HG03521 (cell line): Measurements from ENCODE around the gene PHKB.

Source experiments
- ATAC-seq: cut with Tn5 transposase; IDR thresholded peaks from one replicate; pipeline ENCODE4 v1.9.1; 2021; ENCODE audit warnings: mild to moderate bottlenecking, moderate library complexity; ENCODE audit not compliant: unreplicated experiment

PHKB gene

GRCh38 chr16:47612711-47613110 is 151.6 kb downstream of the PHKB start:
- no peak for ATAC-seq

DNA sequence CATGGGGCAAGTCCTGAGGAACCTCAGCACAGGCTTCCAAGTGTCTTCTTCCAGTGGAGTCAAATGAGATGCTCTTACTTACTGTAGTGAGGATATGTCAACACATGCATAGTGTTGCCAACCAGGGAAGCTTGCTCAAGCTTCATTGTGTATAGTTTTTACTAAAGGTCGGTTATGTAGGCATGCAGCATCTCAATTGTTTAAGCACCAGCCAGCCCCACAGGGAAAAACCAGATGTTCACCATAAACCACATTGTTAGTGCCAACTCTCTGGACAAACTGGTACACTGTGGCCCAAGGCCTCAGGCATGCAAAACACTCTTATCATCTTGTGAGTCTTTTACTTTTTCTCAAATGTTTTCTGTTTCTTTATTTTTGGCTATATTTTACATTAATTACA is 152.1 kb downstream of the PHKB start:
- no peak for ATAC-seq

- no peak for ATAC-seq
These were observed 156.6 kb downstream of the PHKB start for GRCh38 chr16:47617732-47618131.

DNA sequence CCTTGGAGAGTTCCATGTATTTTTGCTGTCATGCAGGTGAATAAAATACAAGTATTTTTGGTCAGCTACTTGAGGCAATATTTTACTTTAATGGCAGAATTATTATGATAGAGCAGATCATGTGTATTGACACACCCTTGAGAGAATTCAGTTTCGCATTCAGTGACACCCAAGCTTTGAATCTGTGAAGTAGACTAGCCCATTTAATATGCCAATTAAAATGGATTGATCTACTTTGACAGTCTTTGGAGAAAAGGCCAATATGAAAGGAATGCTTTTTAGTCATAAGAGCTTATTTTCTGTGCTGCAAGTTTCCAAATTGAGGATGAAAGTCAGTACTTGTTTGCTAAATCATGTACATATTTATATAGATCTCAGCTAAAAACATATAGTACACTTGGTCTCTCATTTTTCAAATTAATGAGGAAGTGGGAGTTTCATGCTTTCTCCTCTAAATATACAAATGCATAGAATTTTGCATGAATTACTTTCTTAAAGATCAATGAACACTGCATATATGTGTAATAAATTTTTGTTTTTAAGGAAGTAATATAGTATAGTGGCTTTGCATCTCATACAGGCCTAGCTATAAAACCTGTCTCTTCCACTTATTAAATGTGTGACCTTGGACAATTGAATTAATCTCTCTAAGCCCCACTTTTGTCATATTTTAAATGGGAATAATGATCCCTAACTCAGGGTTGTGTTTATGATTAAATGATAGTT is 161.5 kb downstream of the PHKB start:
- ATAC-seq, result no peak

DNA sequence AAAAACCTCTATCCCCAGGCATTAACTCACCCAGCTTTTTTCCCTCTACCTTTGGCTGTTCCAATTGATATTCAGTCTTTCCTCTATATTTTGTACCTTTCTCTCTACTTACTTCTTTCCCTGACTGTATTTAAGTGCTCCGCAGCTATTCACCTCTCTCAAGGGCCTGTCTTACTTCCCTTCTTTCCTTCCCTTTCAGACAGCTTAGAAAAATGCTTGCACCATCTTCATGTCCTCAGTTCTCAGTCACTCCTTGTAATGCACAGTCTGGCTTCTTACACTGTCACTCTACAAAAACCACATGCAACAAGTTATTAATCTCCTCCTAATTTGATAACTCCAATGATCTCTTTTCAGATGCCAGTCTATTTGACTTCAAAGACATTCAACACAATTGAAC is 163.4 kb downstream of the PHKB start:
- no peak for ATAC-seq

GRCh38 chr16:47625115-47625567 is 164.0 kb downstream of the PHKB start:
- no peak for ATAC-seq

- ATAC-seq, result no peak
These were observed 165.1 kb downstream of the PHKB start for GRCh38 chr16:47626246-47626645.

- no peak for ATAC-seq
These were observed 166.0 kb downstream of the PHKB start for GRCh38 chr16:47627085-47627639.

GRCh38 chr16:47627721-47628120 is 166.6 kb downstream of the PHKB start:
- ATAC-seq, result no peak

- no peak for ATAC-seq
These were observed 170.0 kb downstream of the PHKB start for GRCh38 chr16:47631131-47631530.

- ATAC-seq, result no peak
These were observed 173.0 kb downstream of the PHKB start for GRCh38 chr16:47634126-47634525.

DNA sequence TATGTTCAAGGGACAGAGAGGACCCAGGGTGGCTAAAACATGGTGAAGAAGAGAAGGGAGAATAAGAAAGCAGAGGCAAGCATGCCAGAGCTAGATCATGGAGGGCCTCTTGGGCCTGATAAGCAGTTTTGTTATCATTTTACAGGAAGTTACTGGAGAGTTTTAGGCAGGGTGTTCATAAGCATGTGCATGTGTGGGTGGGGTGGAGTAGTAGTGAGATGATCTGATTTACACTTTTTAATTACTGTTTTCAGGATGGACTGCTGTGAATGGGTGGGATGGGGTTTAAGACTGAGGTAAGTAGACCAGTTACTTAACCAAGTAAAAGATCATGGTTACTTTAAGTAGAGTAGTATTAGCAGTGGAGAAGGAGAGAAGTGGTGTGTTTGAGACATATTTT is 173.6 kb downstream of the PHKB start:
- no peak for ATAC-seq

DNA sequence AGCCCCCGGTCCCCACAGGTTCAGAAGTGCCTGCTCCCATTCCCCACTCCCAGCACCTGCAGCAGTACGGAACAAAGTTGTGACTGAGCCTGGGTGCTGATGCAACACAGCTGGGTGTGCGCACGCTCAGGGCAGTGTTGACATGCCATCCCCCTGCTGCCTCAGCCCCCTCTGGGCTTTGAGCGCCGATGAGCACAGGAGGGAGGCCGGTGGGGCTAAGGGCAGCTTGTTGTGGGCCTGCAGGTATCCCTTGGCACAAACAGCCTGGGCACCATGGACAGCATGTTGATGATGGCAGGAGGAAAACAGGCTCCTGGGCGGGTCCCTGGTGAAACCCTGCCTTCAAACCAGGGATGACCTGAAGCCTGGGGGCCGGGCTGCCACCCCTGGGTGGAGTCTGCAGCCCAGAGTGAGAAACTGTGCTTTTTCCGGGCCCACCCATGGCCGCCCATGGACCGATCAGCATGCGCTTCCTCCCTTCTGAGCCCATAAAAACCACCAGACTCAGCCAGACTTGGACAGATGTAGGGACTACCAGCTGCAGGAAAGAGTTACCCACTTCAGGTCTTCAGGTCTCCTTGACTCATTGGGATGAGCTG is 175.5 kb downstream of the PHKB start:
- ATAC-seq, result no peak

- ATAC-seq, result no peak
These were observed 177.0 kb downstream of the PHKB start for GRCh38 chr16:47638175-47638574.

DNA sequence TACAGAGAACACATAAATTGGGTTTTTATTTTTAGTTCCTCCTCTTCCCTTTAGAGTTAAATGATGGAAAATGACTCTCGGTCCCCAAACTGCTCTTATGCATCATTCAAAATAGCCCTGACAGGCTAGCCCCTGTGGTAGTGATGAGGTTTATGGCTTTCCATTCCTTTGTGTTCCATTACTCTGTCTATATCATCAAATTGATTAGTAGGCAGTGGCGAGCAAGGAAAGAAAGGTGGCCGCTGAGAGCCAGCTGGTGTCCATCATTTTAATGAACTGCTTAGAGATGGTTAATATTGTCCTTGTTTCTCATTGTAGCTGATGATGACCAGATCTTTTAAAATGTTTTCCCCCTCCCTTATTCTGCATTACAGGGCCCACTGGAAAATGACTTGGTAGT is 179.5 kb downstream of the PHKB start:
- ATAC-seq, result no peak

- no peak for ATAC-seq
These were observed 182.3 kb downstream of the PHKB start for GRCh38 chr16:47643323-47644000.

- ATAC-seq, result no peak
These were observed 183.0 kb downstream of the PHKB start for GRCh38 chr16:47644166-47644565.

GRCh38 chr16:47644661-47645060 is 183.5 kb downstream of the PHKB start:
- ATAC-seq, result no peak

DNA sequence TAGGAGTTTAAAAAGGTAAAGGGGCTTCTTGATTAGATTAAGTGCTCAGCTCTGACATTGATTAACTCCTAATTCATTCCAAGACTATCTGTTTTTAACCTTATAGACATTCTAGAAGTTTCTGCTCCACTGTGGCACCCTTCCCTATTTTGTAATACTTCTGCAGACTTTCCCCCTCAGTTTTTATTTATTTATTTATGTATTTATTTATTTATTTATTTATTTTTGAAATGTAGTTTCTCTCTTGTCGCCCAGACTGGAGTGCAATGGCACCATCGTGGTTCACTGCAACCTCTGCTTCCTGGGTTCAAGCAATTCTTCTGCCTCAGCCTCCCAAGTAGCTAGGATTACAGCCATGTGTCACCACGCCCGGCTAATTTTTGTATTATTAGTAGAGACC is 185.8 kb downstream of the PHKB start:
- ATAC-seq, result no peak

DNA sequence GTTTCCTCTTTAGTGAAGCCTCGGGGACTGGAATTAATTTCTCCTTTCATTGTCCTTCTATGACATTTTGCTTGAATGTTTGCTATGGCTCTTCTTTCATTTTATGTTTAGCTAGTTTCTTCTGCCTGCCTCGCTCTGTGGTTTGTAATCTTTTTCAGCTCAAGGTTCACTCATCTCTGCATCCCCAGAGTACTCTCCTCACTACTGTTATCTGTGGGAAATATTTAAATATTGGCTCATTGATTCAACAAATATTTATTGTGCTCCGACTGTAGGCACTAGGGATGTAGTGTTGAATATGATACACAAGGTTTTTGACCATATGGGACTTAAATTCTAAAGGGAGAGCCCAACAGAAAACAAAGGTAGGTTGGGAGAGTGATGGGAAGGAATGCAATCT is 195.9 kb downstream of the PHKB start:
- ATAC-seq, result no peak

- ATAC-seq, result no peak
These were observed 196.8 kb downstream of the PHKB start for GRCh38 chr16:47657977-47658376.

- ATAC-seq, result no peak
These were observed 199.4 kb downstream of the PHKB start for GRCh38 chr16:47660540-47660939.
